Inferior parietal cortex (tissue), 1 donor: ENCODE measurements around the gene TBC1D4.
"Not testable (repeated sequence)": the region's sequence is repeated elsewhere in the genome, so short reads cannot be mapped to it uniquely, and the experiment has no call there.

ENCODE experiments used
- DNase-seq: peaks from one replicate; pipeline ENCODE4 v3.0.0-alpha.2; 2016; ENCODE audit errors: extremely low spot score

TBC1D4 gene

DNA sequence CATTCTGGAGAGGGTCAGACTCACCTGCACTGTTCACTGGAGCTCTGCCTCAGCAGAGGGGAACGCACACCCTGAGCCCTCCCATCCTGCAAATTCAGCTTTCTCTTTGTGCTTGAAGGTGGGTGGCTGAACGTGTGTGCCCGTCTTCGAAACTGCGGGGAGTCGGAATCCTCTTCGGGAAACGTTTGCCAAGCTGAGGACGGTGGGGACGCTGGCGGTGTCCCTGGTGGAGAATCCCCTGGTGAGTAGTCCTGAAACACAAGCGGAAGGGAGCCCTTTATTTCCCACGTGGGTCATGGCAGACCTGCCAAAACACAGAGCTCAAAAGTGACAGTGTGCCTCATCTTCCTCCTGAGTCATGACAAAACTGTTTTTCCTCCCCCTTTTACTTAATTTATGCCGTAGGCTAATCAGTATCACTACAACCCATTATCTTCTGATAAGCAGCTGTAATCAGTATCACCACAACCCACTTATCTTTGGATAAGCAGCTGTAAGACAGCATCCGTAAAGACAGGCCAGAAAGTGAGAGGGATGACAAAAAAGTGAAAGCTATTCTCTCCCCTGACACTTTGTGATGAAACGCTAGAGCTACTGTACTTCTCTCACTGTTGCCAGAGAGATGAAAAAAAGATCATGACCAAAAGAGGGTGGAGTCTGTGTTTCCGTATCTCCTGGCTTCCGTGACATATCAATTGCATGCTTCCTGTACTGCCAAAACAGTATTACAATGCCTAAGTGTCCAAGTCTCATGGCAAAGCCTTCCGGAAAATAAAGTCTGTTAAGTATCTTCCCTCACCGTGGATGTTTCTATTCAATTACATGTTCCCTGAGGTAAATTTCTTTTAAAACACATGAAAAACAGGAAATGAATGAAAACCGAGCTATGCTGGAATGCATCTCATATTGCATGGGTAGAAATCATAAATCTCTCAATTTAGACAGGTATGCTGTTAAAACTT lies 155.5 kb downstream of the TBC1D4 start:
- no peak for DNase-seq

GRCh38 chr13:75325711-75326110 lies 156.3 kb downstream of the TBC1D4 start:
- no peak for DNase-seq

- DNase-seq = no peak
Observed at GRCh38 chr13:75324413-75324940, 157.5 kb downstream of the TBC1D4 start.

DNA sequence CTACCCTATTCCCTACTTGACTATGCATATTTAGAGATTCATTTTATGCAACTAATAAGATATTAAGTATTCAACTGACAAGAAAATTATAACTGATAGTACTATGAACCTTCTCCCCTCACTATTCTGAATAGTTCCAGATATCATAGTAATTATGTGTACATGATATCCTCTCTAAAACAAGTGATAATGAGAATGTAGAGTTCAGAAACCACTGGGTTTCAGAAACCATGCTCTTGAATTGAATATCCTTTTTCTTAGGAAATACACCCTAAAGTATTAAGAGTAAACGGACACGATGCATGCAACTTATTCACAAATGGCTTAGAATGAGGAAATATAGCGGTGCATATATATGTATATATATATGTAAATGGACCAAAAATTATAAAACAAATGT lies 160.9 kb downstream of the TBC1D4 start:
- no peak for DNase-seq

GRCh38 chr13:75319254-75319653 lies 162.7 kb downstream of the TBC1D4 start:
- no peak for DNase-seq

- DNase-seq = no peak
Observed at GRCh38 chr13:75318138-75318833, 163.7 kb downstream of the TBC1D4 start.

GRCh38 chr13:75316427-75316826 lies 165.5 kb downstream of the TBC1D4 start:
- DNase-seq = no peak

GRCh38 chr13:75312884-75313520 lies 169.0 kb downstream of the TBC1D4 start:
- DNase-seq = no peak

GRCh38 chr13:75309981-75310580 lies 171.9 kb downstream of the TBC1D4 start:
- no peak for DNase-seq

DNA sequence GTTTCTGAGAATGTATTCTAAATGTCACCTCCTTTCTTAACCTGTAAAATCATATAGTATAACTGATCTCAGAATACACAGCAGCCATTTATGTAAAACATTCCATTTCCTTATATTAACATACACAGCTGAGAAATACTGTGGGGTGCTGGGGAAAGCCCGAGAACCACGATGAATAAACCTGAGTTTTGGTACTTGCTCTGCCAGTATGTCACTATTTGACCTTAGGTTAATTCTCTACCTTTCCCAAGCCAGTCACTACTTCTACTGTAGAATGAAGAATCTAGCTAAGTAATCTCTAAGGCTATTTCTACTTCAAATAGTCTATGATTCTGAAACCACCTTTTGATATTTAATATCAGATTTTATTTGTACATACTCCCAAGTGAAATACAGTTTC lies 173.7 kb downstream of the TBC1D4 start:
- no peak for DNase-seq

DNA sequence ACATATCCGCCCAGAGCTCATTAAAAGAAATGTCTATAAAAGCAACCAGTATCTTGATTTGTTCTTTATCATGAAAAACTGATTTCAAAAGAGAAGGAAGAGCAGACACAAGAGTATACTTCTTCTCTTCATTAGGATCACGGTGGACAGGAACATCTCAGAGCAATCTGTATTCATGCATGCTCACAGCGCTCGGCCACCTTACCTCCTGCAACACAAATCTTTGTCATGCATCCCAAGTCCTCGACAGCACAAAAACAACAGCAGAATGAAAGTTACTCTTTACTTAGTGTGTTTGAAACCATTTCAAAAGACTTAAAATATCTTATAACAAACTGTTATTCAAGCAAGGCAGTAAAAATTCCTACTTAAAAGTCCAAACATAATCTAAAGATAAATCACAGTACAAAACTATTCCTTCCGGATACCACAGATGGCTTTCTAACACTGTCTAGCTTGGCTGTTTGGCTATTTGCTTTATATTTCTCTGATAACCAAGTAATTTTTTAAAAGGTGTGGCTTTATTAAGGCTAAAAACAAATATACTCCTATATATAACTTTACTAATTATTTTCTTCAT lies 174.5 kb downstream of the TBC1D4 start:
- no peak for DNase-seq

DNA sequence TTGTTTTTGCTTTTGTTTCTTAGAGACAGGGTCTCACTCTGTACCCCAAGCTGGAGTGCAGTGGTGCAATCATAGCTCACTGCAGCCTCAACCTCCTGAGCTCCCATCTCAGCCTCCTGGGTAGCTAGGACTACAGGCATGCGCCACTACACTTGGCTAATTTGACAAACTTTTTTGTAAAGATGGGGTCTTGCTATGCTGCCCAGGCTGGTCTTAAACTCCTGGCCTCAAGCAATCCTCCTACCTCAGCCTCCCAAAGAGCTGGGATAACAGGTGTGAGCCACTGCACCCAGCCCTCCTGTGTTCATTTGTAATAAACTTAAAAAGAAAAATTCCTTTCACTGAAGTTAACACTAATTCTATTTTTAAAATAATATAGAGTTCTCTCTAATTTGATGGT lies 175.0 kb downstream of the TBC1D4 start:
- DNase-seq = not testable (repeated sequence)

DNA sequence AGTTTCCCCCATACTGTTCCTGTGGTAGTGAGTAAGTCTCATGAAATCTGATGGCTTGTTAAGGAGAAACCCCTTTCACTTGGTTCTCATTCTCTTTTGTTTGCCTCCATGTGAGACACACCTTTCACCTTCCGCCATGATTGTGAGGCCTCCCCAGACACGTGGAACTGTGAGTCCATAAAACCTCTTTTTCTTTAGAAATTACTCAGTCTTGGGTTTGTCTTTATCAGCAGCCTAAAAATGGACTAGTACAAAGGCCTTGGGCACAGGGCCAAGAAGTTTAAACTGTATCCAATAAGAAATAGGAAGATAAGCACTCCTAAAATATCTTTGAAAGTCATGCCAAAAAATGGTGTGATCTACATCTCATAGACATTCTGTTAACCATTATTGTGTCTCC lies 176.9 kb downstream of the TBC1D4 start:
- no peak for DNase-seq

DNA sequence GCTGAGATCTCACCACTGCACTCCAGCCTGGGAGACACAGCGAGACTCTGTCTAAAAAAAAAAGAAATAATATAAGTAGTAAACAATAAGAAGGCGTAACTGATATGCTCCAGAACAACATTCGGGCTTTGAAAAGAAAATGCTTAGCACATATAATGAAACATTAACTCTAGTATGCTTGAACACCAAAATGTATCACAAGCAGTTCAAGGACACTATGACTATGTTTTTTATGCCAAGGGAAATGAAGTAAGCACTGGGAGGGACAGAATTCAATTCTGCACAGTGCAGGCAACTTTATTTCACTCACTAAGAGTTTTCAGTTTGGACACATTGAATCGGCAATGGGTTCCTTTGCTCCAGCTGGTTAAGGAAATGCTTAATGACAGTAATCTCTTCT lies 178.7 kb downstream of the TBC1D4 start:
- no peak for DNase-seq

- DNase-seq = no peak
Observed at GRCh38 chr13:75302071-75302698, 179.8 kb downstream of the TBC1D4 start.

DNA sequence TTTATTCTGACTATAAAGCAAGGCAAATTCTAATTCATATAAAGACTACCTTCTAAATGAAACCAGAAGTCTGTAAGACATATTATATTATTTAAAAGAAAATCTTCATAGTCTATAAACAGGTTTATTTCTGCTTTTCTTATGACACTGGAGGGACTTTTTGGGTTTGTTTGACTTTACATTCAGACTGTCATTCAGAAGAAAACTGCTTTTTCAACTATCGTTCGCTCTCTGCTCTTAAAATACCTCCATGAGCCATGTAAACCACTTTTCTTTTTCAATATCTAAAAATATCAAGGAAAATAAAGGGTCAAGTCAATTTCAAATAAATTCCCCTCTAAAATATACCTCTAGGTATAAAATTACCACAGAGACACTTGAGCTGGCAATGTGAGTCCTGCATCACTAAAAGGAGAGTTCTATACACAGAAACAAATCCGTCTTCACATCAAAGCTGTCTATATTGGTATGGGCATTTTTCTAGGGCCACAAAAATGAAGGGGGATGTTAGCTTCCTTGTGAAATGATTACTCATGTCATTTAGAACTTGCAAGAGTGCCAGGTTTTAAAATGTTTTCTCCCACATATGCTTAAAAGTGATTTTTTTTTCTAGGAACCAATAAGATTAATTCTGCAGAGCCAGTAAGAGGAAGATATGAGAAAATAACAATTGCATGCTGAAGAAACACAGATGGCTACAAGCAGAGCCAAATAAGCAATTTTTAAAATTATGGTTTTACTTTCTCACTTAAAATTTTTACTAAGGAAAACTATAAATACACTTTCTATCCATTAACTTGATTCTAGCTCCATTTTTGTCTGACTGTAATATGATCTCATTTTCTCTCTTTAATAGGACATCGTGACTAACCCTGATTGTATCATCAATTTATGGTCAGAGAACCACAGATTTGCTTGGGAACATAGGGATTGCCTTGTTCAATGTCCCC lies 181.8 kb downstream of the TBC1D4 start:
- peak; percentile 25 for DNase-seq

DNA sequence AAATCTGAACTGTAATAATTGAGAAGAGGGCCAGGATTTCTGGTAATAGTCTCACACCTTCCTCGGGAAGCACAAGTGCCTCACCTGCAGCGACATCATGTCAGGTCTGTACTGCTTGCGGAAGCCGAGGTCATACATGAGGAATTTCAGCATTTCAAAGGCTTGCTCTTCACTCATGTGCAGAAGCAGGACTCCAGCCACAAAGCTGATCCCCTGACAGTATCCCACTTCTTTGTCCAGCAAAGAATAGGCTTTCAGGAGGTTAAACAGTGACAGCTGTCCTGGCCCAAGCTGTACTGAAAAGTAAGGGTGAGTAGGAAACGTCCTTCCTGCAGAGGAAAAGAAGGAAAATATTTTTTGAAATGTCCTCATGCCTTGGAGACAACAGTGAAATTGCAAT lies 182.7 kb downstream of the TBC1D4 start:
- no peak for DNase-seq

DNA sequence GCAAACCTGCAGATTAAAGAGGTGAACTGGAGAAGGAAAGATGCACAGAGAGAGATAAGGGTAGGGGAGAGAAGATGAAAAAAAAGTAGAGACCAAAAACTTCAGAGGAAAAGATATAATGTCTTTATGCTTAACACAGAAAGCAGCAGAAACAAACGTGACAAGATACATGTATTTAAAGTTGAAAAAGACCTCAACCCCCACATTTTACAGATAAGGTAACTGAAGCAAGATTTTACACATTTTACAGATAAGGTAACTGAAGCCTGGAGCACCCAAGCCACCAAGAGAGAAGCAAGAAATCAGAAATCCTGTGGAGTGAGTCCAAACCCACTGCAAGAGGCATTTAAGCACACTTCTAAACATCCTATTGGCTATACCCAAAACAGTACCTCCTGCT lies 185.3 kb downstream of the TBC1D4 start:
- no peak for DNase-seq

DNA sequence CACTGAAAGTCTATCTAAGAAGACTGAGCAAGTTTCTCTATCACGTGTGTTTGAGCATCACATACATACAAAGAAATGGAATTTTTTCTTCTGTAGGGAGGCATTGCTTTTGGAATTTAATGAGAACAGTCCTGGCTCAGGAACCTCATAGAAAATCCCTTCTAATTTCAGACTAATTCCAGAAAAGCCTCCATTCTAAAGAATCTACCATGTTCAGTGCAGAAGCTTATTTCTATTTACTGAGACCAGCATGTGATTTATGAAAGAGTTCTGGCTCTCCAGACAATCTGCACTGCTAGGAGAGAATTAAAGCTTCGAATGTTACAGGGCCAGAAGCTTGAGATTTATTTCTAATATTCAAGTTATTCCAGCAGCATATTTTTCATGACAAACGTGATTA lies 186.8 kb downstream of the TBC1D4 start:
- DNase-seq = no peak

DNA sequence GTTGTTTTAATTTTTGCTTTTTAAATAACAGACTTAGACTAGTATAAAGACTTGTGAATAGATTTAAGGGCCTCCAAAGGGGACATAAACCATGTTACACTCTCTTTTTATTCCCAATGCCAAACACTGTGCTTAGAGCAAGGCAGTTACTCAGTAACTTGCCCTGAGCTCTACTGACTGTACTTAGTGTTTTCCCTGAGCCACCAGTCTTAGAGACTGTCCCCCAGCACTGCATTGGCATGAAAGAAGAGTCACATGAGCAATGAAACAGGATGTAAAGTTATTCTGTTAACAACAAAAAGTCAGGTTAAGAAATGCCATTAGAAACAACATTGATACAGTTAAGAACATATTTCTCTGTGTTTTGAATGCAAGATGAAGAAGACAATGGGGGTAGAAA lies 187.9 kb downstream of the TBC1D4 start:
- no peak for DNase-seq
